OCI-LY1 (cell line): ENCODE results near the gene CCT3.

ENCODE experiments used
- CTCF ChIP-seq: fragments of 200-600 bp; sonication (generic), shearing (Covaris generic); IDR thresholded peaks from 2 replicates; pipeline ENCODE4 v1.5.1; 2017; ENCODE audit warnings: mild to moderate bottlenecking, antibody characterized with exemption, low read length, moderate library complexity, mixed read lengths
- EZH2 ChIP-seq: fragments of 200-600 bp; sonication (generic), shearing (Covaris generic); IDR thresholded peaks from 2 replicates; pipeline ENCODE4 v1.8.0; 2017; ENCODE audit warnings: borderline replicate concordance, mixed run types, mild to moderate bottlenecking, antibody characterized with exemption, low read length, moderate library complexity, mixed read lengths

GRCh38 chr1:156279837-156280236 lies 58.3 kb downstream of the CCT3 start:
- TF ChIP-seq CTCF (no peak), EZH2 (no peak)
